Left lobe of liver (tissue), 2 donors: ENCODE results near the gene FBXL3. TPM values are rescaled to one million over a fixed set of nuclear protein-coding genes. Genes with fewer than 3 reads are reported as not detected.
"Not testable (repeated sequence)": the region's sequence is repeated elsewhere in the genome, so short reads cannot be mapped to it uniquely, and the experiment has no call there.

Experiments used
- ATAC-seq: fragments of 200-7000 bp; cut with Tn5 transposase; one replicate; pipeline ENCODE4 v1.9.1; 2020; ENCODE audit warnings: mild to moderate bottlenecking, moderate library complexity
- DNase-seq: peaks from one replicate; pipeline ENCODE4 v3.0.0-alpha.2; 2020; ENCODE audit warnings: low spot score
- total RNA-seq: library from RNA; stranded (reverse); gene quantifications from one replicate; pipeline ENCODE4 v1.2.1, GENCODE V29; 2021
- donor health status: DM: no; HTN: no; CAD: no; lungs with moderate emphysema.
- donor health status: DM: no; HTN: yes; CAD: no.

Gene FBXL3
- total RNA-seq, 1 donor from 2014 or later = 14.3 TPM

DNA sequence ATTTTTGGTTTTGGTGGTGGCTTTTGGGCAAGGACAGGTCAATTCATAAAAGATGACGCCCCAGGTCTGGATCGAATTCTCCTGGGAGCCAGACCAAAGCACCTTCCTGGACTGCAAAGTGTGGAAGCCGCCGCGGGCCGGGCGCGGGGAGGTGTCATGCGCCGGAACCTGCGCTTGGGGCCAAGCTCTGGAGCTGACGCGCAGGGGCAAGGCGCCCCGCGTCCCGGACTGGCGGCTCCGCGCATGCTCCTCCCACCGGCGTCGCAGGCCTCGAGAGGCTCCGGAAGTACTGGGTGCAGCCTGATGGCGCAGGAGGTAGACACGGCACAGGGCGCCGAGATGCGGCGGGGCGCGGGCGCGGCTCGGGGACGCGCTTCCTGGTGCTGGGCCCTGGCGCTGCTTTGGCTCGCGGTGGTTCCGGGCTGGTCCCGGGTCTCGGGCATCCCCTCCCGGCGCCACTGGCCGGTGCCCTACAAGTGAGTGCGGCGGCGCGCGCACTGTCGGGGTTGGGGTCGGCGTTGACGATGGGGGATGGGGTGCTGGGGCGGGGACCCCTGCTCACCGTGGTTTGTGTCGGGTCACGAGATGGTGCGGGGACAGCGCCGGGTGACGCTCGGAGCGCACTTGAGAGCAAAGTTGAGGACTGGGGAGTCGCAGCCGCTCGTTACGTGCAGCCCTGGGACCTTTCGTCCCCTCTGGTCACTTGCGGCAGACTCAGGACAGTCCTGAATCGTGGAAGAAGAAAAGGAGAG is 35.0 kb downstream of the FBXL3 start, which contains the start of gene CLN5:
CLN5 (plus strand) TSS at position 286 of the 752 bp plus-strand sequence; CDS start at position 304, 18 bp downstream.
- peak; percentile 97 for DNase-seq
- ATAC-seq = peak; percentile 96

GRCh38 chr13:76991432-76991795 is 35.5 kb downstream of the FBXL3 start:
- ATAC-seq (no peak), DNase-seq (no peak)

- no peak for ATAC-seq
Observed at GRCh38 chr13:76983676-76984075, 43.3 kb downstream of the FBXL3 start.

GRCh38 chr13:76982061-76982460 is 44.9 kb downstream of the FBXL3 start:
- DNase-seq = no peak
- ATAC-seq = no peak

More at GRCh38 chr13:76983676-76984075, 43.3 kb downstream of the FBXL3 start:
- DNase-seq = no peak

DNA sequence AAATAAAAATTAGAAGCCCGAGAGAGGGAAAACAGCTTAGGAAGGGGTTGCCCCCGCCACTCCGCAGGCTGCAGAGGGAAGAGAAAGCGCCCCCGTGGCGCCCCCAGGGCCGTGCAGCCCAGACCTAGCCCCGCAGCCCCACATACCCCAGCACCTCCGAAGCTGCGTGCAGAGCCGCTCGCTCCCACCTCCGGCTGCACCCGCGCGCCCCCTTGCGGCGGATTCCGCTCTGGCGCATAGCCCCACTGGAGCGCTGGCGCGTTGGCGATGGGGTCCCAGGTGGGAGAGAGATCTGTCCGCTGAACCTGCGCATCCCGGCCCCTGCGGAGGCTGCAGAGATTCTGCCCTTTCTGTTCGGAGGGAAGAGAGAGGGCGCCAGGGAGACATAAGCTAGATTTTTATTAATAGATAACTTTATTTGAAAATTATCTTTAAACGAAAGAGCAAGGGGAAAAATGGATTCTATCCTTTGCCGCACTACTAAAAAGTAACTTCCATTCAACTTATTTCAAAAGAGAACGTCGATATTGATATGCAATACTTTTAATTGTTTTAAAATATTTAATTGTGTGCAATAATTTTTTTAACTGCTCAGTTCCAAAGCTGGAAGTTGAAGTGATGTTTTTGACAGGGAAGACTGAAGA is 46.8 kb downstream of the FBXL3 start:
- DNase-seq (peak; percentile 76), ATAC-seq (peak; percentile 100)

DNA sequence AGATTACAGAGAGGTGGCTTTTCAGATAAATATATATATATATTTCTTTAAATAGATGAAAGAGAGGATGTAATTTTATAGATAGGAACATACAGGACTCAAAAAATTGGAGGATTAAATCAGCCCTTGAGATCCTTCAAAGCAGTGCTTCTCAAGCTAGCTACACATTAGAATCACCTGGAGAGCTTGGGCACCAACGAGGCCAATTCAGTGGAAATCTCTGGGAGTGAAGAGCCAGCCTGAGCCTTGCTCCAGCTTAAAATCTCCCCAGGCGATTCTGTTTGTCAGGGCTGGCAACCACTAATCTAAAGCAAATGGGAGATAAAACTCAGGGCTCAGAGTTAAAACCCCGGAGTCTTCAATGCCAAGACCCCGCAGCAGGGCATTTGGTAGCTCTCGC is 50.0 kb downstream of the FBXL3 start:
- ATAC-seq (no peak), DNase-seq (no peak)

DNA sequence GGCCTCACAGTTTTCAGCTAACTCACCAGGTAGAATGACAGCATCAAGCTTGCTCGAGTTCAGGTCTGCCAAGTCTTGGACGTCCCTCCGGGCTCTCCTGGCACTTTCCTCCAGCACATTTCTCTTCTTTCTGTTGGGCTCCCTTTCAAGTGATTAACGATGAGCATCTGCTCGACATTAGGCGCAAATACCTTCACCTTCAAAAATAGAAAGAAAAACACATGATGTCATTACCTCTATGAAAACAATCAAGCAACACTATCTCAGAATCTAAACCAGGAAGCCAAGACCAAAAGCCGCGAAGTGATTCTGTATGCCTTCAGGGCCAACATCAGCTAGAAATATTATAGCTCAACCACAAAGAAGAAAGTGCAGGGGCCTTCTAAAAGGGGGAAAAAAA is 50.5 kb downstream of the FBXL3 start:
- no peak for ATAC-seq
- DNase-seq = no peak

DNA sequence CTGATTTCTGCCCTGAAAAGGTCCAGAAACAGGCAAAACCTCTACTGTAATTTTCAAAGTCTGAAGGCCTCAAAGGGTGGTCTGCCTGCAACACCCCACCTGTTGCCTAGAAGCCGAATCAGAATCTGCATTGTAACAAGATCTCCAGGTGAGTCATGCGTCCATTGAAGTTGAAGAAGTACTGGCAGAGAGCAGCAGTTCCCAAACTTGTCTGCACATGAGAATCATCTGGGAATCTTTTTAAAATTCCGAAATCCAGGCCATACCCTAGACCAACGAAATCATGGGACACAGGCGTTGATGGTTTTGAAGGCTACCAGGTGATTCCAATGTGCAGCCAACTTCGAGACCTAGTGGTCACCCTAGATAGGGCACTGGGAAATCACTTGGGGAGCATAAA is 51.1 kb downstream of the FBXL3 start:
- no peak for ATAC-seq
- DNase-seq = no peak

GRCh38 chr13:76974618-76974975 is 52.4 kb downstream of the FBXL3 start:
- no peak for ATAC-seq
- DNase-seq = no peak

DNA sequence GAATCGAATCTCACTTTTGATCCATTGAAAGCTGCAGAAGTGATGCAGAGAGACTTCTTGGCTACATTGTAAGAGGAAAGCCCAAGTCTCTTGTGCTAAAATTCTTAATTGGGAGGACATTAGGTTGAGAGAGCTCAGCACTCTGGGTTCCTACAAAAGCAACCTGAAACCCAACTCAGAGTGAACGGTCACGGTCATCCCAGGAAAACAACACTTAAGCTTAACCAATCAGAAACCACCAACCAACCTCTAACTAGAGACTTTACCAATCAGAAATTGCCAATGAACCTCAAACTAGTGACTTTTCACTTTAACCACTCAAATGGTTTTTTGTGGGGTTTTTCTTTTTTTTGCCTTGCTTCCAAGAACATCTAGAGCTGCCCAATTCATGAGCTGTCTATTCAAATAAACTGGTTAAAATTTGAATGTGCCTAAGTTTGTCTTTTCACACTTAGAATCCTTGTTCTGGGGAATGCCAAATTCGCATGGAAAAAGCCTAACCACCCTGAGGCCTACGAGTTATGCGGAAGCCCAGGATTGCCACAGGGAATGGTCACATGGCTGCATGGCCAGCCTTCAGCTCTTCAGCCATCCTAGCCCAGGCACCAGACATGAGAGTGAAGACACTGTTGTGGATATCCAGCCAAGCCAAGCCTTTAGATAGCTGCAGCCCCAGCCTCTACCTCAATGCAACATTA is 52.9 kb downstream of the FBXL3 start:
- no peak for DNase-seq
- no peak for ATAC-seq

- DNase-seq = no peak
- peak; percentile 71 for ATAC-seq
Observed at GRCh38 chr13:76971851-76972829, 54.8 kb downstream of the FBXL3 start.

DNA sequence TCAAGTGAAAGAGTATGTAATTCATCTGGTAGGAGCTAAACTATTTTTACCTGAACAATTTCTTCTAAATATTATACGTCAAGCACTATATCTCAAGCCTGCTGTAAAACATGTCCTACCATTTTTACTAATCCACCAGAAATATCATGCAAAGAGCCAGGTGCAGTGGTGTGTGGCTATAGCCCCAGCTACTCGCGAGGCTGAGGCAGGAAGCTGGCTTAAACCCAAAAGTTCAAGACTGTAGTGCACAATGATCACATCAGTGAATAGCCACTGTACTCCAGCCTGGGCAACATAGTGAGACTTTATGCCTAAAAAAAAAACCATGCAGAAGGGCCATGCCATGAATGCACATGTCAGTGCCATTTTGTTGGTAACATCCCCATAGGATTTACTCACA is 55.7 kb downstream of the FBXL3 start:
- DNase-seq (no peak), ATAC-seq (no peak)

GRCh38 chr13:76969488-76970365 is 57.2 kb downstream of the FBXL3 start:
- DNase-seq = no peak
- ATAC-seq = peak; percentile 54

- ATAC-seq = no peak
- DNase-seq = no peak
Observed at GRCh38 chr13:76968041-76968440, 58.9 kb downstream of the FBXL3 start.

GRCh38 chr13:76967031-76967430 is 59.9 kb downstream of the FBXL3 start:
- ATAC-seq = no peak
- DNase-seq = no peak

DNA sequence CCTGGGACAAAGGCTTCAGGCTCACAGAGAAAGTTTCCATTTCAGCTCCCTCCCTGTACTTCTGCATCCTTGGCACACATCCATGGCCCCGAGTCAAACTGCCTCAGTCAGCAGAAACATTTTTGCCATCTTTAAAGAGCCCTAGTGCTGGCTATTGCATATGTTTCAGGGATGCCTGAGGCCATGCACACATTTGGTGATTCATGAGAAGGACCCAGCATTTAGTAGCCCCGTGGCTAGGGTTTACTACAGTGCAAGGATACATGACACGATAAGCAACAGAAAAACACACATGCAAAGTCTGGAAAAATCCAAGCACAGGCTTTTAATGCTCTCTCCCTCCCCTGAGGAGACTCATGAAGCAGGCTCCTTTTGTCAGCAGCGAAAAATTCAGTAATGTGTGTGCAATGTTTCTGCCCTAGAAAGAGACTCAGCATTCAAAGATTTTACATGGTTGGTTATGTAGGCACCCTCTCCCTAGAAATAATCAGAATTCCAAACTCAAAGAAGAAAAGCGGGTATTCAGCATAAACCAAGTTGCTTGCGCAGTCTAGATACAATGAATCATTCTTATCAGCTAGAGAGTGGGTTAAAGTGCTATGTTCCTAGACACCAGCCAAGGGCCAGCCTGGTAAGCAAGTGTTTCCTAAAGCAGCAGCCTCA is 61.1 kb downstream of the FBXL3 start:
- DNase-seq (peak; percentile 55), ATAC-seq (peak; percentile 57)

DNA sequence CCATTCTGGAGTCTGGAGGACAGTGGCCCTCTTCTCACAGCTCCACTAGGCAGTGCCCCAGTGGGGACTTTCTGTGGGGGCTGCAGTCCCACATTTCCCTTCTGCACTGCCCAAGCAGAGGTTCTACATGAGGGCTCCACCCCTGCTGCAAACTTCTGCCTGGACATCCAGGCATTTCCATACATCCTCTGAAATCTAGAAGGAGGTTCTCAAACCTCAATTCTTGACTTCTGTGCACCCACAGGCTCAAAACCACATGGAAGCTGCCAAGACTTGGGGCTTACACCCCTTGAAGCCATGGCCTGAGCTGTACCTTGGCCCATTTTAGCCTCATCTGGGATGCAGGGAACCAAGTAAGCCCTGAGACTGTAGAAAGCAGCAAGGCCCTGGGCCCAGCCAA is 67.2 kb downstream of the FBXL3 start:
- not testable (repeated sequence) for ATAC-seq, DNase-seq

- DNase-seq = no peak
- no peak for ATAC-seq
Observed at GRCh38 chr13:76958841-76959432, 68.0 kb downstream of the FBXL3 start.

GRCh38 chr13:76955661-76956060 is 71.3 kb downstream of the FBXL3 start:
- no peak for DNase-seq
- ATAC-seq = no peak
